Subcutaneous adipose tissue (tissue), 4 donors: ENCODE results near the gene ETF1. TPM values are rescaled to one million over a fixed set of nuclear protein-coding genes. Genes with fewer than 3 reads are reported as not detected.

Source experiments
- total RNA-seq, 4 donors: library from RNA; depleted of rRNA; stranded (reverse); fragments of >200 nt; gene quantifications; one replicate each; pipeline ENCODE4 v1.1.0, GENCODE V29; 2016
- TF ChIP-seq, protein P1 (sequence below): fragments of 450-650 bp; IDR thresholded peaks from one replicate; pipeline ENCODE4 v1.5.1; 2016; ENCODE audit warnings: low read depth, mild to moderate bottlenecking, control low read depth, antibody characterized with exemption, moderate library complexity

Gene ETF1
- total RNA-seq, 4 donors from 2014 or later, result 93.2 to 147 (median 104) TPM

DNA sequence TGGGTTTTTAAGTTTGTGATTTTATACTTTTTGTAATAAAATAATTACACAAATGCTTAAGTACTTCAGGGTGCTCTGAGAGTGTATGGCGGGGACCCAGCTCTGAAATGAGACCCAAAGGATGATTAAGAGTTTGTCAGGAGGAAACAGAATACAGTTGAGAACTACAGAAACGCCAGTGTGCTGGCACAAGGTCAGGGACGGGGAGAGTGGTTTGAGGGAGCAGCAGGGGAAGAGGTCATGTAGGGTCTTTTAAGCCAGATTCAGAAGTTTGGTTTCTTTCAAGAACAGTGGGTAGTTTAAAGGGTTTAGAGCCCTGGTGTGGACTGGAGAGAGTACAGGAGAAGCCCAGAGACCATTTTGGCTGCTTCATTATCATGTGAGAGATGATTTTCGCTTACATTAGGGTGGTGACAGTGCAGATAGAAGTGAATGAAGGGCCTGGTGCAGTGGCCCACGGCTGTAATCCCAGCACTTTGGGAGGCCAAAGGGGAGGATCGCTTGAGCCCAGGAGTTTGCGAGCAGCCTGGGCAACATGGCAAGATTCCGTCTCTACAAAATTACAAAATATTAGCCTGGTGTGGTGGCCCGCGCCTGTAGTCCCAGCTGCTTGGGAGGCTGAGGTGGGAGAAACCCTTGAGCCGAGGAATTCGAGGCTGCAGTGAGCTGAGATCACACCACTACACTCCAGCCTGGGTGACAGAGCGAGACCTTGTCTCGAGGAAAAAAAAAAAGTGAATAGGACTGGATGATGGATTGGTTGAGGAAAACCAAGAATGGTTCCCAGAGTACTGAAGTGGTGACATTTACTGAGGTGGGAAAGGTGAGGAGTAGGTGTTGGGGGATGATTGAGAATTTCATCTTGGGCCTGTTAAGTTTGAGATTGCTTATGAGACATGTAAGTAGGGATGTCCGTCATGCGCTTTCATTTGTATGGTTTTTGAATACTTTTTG, 1.4 kb upstream of the ETF1 start:
- TF ChIP-seq, protein P1, sequence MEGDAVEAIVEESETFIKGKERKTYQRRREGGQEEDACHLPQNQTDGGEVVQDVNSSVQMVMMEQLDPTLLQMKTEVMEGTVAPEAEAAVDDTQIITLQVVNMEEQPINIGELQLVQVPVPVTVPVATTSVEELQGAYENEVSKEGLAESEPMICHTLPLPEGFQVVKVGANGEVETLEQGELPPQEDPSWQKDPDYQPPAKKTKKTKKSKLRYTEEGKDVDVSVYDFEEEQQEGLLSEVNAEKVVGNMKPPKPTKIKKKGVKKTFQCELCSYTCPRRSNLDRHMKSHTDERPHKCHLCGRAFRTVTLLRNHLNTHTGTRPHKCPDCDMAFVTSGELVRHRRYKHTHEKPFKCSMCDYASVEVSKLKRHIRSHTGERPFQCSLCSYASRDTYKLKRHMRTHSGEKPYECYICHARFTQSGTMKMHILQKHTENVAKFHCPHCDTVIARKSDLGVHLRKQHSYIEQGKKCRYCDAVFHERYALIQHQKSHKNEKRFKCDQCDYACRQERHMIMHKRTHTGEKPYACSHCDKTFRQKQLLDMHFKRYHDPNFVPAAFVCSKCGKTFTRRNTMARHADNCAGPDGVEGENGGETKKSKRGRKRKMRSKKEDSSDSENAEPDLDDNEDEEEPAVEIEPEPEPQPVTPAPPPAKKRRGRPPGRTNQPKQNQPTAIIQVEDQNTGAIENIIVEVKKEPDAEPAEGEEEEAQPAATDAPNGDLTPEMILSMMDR, result no peak

DNA sequence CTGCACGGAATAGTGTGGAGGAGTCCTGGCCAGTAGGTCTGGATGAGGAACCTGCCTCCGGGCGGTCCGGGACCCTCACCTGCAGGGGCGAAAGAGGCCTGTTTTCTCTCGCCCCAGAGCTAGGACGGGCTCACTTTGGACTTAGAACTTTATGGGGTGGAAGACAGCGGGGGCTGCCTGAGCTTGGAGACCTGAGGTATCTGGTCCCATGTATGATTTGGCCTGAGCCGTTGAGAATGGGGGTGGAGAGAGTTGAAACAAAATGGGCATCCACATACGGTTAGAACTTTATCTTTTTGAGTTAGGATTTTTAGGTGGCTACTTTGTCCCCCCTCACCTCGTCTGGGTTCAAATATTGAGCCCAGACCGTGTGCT, 681 bp upstream of the ETF1 start:
- TF ChIP-seq, protein P1, result no peak

- TF ChIP-seq, protein P1, result no peak
These were observed 668 bp downstream of the ETF1 start for GRCh38 chr5:138542180-138542955.

GRCh38 chr5:138541511-138542179, 1.4 kb downstream of the ETF1 start:
- TF ChIP-seq, protein P1, result no peak

DNA sequence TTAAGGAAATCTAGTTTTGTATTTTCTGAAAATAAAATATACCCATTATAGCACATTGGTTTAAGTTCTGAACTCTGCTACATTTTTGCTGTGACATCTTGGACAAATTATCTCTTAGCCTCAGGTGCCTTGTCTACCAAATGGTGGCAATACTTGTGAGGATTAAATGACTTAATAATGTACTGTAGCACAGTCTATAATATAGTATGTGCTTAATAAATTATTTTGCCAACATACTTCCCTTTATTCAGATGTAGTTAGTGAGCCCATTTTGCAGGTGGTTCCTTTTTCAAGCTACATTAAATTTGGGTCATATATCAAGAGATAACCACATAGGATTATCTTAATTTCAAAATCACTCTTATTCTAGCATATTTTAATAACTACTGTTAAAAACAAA, 3.2 kb downstream of the ETF1 start:
- TF ChIP-seq, protein P1, result no peak

DNA sequence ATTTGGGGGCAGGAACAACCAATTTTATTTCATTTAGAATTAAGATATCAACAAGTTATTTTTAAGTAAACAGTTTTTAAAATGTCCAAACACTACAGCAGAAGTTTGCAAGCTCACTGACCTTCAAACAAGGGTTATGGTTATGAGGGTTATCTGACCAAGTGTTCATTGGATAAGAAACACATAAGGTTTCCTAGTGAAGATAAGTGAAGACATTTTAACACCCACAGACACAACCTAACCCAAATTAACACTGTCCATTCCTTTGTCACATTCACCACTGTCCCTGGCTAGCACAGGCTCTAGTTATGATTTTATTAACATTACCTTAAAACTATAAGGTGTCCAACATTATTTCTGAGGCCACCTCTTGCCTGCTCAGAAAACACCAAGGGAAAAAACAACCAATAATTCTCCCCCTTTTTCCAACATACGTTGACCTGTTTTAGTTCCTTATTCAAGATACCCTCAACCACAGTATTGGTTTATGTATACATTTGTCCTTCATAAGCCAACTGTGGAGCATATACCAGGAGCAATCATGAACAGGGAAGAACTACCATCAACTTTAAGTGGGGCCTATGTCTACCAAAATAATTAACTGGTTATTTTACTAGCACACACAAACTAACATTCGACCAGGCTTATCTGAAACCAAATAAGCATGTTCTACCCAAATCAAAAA, 4.0 kb downstream of the ETF1 start:
- TF ChIP-seq, protein P1, result no peak
